ENCODE data around the gene SNRK. TPM values are rescaled to one million over a fixed set of nuclear protein-coding genes. Genes with fewer than 3 reads are reported as not detected.

SNRK gene
- polyA plus RNA-seq, 1 donor = 30.4 TPM

DNA sequence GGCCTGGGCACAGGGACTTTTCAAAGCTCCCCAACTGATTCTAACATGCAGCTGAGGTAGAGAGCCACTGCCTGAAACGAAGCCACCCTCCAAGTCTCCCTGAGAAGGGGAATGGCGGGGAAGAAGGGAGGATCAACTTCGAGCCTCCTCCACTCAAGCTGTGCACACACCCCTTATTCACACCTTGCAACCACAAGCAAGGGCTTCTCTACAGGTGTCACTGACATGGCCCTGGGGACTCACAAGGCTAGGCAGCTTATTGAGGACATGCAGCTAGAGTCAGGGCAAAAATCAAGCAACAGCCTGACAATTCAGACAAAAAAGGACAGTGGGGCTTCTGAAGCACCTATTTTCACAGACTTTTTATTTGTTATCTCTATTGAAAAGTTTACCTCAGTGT lies 85.2 kb downstream of the SNRK start:
- DNase-seq (ENCODE audit: low read depth) = no peak

GRCh38 chr3:43372007-43372740 lies 85.8 kb downstream of the SNRK start:
- DNase-seq (ENCODE audit: low read depth) = no peak

GRCh38 chr3:43372809-43373559 lies 86.6 kb downstream of the SNRK start:
- no peak for DNase-seq (ENCODE audit: low read depth)

- no peak for DNase-seq (ENCODE audit: low read depth)
Measured at GRCh38 chr3:43373560-43373928, 87.2 kb downstream of the SNRK start.

DNA sequence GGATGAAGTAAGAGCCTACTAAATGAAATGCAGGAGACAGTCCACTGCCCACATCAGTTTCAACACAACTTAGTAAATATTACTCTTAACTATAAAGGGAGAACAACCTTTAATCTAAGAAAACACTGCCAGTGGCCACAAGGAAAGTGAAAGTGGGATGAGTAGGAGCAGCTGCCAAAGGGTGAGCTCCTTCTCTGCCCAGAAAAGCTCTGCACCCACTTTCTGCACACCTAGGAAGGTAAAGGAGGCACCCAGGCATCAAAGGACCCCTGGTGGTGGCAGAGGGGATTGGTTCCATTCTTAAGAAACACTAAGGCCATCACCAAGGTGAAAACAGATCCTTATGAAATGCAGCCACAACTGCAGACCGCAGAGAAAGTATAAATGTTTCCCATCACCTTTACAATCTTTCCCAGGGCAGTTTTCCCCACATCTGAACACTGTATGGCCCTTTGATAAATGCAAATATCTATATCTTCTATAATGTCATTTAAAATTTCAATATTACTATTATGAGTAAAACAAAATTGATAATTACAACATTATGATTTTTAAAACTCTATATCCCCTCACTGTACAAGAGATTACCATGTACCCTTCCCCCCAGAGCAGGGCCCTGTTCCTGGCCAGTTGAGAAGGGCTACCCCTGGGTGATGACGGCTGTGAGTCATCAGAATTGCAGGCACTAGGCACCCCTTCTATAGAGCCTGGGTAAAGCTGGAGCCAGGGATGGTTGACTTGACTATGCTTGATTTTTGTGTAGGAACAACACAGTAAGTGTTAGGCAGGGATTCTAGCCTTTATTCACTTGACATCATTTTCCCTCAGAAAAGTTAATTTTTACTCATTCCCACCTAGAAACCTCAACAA lies 92.0 kb downstream of the SNRK start:
- DNase-seq (ENCODE audit: low read depth) = no peak

DNA sequence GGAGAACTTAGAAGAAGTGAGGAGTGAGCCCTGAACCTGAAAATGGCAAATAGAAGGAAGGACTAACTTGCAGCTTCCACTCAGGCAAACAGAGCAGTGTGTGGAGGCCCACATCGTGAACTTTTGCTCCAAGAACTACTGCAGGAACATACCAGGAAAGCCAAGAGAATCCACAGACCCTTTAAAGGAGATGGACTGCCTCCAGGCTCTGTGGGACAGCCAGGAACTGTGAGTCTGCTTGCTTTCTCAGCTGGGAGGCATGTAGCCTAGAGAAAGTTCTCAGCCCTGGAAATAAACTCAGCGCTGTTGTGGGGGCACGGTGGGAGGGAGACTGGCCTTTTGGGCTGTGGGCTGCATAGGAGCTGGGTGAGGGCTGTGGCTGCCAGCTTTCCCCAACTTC lies 93.0 kb downstream of the SNRK start:
- DNase-seq (ENCODE audit: low read depth) = no peak

- no peak for DNase-seq (ENCODE audit: low read depth)
Measured at GRCh38 chr3:43388175-43388574, 101.8 kb downstream of the SNRK start.

GRCh38 chr3:43388915-43389314 lies 102.6 kb downstream of the SNRK start:
- DNase-seq (ENCODE audit: low read depth) = no peak

DNA sequence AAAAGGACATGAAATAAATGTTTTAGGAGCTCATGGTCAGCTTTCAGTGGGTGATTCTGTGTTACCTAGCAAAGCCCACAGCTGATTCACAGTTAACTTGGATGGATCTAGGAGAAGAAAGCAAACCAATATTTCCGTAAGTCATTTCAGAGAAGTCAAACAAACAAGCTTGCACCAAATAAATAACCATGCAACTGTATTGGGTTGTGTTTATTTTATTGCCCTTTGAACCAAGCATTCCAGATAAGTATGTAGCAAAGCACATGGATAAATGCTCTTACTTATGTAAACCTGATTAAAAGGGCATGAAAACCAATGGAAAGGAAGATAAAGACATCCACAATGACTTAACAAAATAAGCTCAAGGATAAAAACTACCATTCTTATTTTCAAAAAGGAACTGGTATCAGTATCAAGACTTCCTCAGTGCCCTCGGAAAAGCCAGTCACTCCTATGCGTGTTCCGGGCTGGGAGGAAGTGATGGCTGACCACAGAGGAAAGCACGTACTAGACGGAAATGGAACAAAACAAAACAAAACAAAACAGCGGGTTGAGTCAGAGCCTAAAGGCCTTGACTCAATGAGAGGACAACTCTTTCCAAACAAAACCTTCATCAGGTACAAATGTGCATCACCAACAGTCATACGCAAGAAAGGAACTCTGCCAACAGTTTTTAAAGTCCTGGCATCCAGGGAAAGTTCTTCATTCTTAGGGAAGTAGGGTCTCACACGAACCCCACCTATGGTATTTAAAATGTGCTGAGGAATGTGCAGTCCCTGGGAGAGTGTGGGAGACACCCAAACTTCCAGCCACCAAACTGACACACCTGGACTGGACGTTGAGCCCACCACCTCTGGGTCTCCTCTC lies 103.3 kb downstream of the SNRK start:
- no peak for DNase-seq (ENCODE audit: low read depth)

DNA sequence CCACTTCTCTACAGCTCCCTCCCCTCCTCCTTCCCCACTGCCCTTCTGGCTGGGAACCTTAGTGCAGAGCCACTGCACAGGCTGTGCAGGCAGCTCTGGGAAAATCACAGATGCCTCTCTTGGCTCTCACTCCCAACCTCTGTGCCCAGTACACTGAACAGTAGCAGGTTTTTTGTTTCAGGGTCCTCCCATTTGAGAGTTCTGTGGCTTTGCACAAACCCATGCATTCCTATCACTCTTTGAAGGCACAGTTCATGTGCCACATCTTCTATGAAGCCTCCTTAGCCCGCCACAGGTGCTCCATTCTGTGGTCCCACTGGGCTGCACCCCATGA lies 103.9 kb downstream of the SNRK start:
- no peak for DNase-seq (ENCODE audit: low read depth)

DNA sequence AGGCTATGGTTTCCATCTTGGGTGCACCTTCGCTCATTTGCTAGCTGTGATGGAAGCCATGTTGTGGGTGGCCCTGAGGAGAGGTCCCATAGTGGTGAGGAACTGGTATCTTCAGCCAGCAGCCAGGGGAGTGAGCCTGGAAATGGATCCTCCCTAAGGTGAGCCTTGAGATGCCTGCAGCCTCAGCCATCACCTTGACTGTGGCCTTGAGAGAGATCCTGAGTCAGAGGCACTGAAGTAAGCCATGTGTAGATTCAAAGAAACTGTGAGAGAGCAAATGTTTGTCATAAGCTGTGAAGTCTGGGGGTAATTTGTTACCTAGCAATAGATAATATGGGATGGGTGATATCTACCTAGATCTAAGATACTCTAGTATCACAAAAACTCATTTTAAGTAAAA lies 105.3 kb downstream of the SNRK start:
- DNase-seq (ENCODE audit: low read depth) = no peak

GRCh38 chr3:43394041-43394554 lies 107.8 kb downstream of the SNRK start:
- no peak for DNase-seq (ENCODE audit: low read depth)

DNA sequence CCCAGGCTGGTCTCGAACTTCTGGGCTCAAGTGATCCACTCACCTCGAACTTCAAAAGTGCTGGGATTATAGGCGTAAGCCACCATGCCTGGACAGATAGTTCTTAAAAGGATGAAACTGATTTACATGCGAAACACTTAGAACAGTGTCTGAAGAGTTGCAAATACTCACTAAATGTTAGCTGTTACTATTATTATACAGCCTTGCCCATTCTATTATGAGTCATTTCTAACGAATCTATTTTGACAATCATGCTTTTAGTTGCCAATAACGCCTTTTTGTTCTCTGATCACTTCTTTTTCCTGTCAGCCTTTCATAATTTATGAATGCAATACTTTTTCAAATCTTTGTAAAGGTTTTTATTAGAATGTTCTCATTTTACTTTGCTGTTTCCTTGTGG lies 112.7 kb downstream of the SNRK start:
- no peak for DNase-seq (ENCODE audit: low read depth)

GRCh38 chr3:43400167-43400566 lies 113.8 kb downstream of the SNRK start:
- no peak for DNase-seq (ENCODE audit: low read depth)

Other genes with a start within 250 kb of the SNRK start
- gene POMGNT2, start 180.5 kb upstream of the SNRK start, polyA plus RNA-seq (ENCODE audit: insufficient read length) = 19.4 TPM